GM18951 (cell line): ENCODE results near the gene MPHOSPH8.
"Not testable (repeated sequence)": the region's sequence is repeated elsewhere in the genome, so short reads cannot be mapped to it uniquely, and the experiment has no call there.

Experiments used
- POLR2A ChIP-seq: IDR thresholded peaks from 4 replicates; pipeline ENCODE4 v1.6.1; 2011; ENCODE audit warnings: mild to moderate bottlenecking; ENCODE audit not compliant: insufficient read length, insufficient read depth; ENCODE audit errors: extremely low read depth
- in situ Hi-C: fragments of 300-500 bp; cut with MboI; formaldehyde crosslinking; loops from one replicate; pipeline ENCODE4 v1.12.0; 2022; ENCODE audit warnings: low sequenced_read_pairs, mixed read lengths, inconsistent platforms; ENCODE audit not compliant: unreplicated experiment

The MPHOSPH8 gene

GRCh38 chr13:19676168-19676567, 42.7 kb downstream of the MPHOSPH8 start:
- in situ Hi-C loops: no loop called here
- no peak for TF ChIP-seq POLR2A

- in situ Hi-C loops: no loop called here
- TF ChIP-seq POLR2A: no peak
Observed at GRCh38 chr13:19680751-19681150, 47.3 kb downstream of the MPHOSPH8 start.

GRCh38 chr13:19681517-19681916, 48.1 kb downstream of the MPHOSPH8 start:
- in situ Hi-C loops: no loop called here
- no peak for TF ChIP-seq POLR2A

- no peak for TF ChIP-seq POLR2A
- in situ Hi-C loops: no loop called here
Observed at GRCh38 chr13:19685034-19685433, 51.6 kb downstream of the MPHOSPH8 start.

- no peak for TF ChIP-seq POLR2A
- in situ Hi-C loops: no loop called here
Observed at GRCh38 chr13:19685437-19685836, 52.0 kb downstream of the MPHOSPH8 start.

- in situ Hi-C loops: not testable (repeated sequence)
Observed at GRCh38 chr13:19691447-19691846, 58.0 kb downstream of the MPHOSPH8 start.

GRCh38 chr13:19695428-19695827, 62.0 kb downstream of the MPHOSPH8 start:
- in situ Hi-C loops: no loop called here
- no peak for TF ChIP-seq POLR2A

GRCh38 chr13:19695829-19696228, 62.4 kb downstream of the MPHOSPH8 start:
- TF ChIP-seq POLR2A: no peak
- in situ Hi-C loops: no loop called here

- in situ Hi-C loops: loop anchor here (10.0 kb wide), 1 partner anchor 496 kb away; no protein-coding TSS in a partner anchor
Observed at GRCh38 chr13:19700963-19701362, 67.5 kb downstream of the MPHOSPH8 start.

- in situ Hi-C loops: loop anchor here (10.0 kb wide), 1 partner anchor 497 kb away; no protein-coding TSS in a partner anchor
Observed at GRCh38 chr13:19701619-19702018, 68.2 kb downstream of the MPHOSPH8 start.

GRCh38 chr13:19704256-19704655, 70.8 kb downstream of the MPHOSPH8 start:
- in situ Hi-C loops: loop anchor here (10.0 kb wide), 1 partner anchor 499 kb away; no protein-coding TSS in a partner anchor

- in situ Hi-C loops: loop anchor here (10.0 kb wide), 1 partner anchor 504 kb away; no protein-coding TSS in a partner anchor
Observed at GRCh38 chr13:19709039-19709438, 75.6 kb downstream of the MPHOSPH8 start.

GRCh38 chr13:19709782-19710181, 76.3 kb downstream of the MPHOSPH8 start:
- in situ Hi-C loops: loop anchor here (10.0 kb wide), 1 partner anchor 505 kb away; no protein-coding TSS in a partner anchor

GRCh38 chr13:19713186-19713965, 79.9 kb downstream of the MPHOSPH8 start:
- no peak for TF ChIP-seq POLR2A
- in situ Hi-C loops: no loop called here

GRCh38 chr13:19720039-19720438, 86.6 kb downstream of the MPHOSPH8 start:
- in situ Hi-C loops: no loop called here
- no peak for TF ChIP-seq POLR2A
